Lung (tissue), 12 donors: ENCODE measurements around the gene SLC8B1. TPM values are rescaled to one million over a fixed set of nuclear protein-coding genes. Genes with fewer than 3 reads are reported as not detected.

Source experiments
- ATAC-seq: fragments of 200-7000 bp; cut with Tn5 transposase; one replicate; pipeline ENCODE4 v1.9.1; 2020; ENCODE audit warnings: moderate number of reproducible peaks; ENCODE audit not compliant: insufficient read depth, low FRiP score
- DNase-seq, 3 donors: peaks; one replicate each; pipeline ENCODE4 v3.0.0-alpha.2; 2013 to 2017
- H3K27ac ChIP-seq, 2 donors: one replicate each; pipeline ENCODE4 v1.5.1; 2013; ENCODE audit warnings: mild to moderate bottlenecking in 2 of 2, moderate library complexity in 2 of 2, control low read depth in 1 of 2, inconsistent platforms in 1 of 2, low read depth in 1 of 2, low read length in 1 of 2
- H3K27me3 ChIP-seq, 3 donors: one replicate each; pipeline ENCODE4 v1.5.1; 2013; ENCODE audit warnings: low read length in 2 of 3; ENCODE audit not compliant: control insufficient read depth in 3 of 3, insufficient read depth in 3 of 3
- H3K36me3 ChIP-seq, 4 donors: one replicate each; pipeline ENCODE4 v1.5.1; 2013; ENCODE audit warnings: low read length in 4 of 4, mild to moderate bottlenecking in 1 of 4, moderate library complexity in 1 of 4; ENCODE audit not compliant: control insufficient read depth in 4 of 4, insufficient read depth in 4 of 4
- H3K4me1 ChIP-seq, 5 donors: one replicate each; pipeline ENCODE4 v1.5.1; 2013; ENCODE audit warnings: low read length in 5 of 5, mild to moderate bottlenecking in 2 of 5, moderate library complexity in 1 of 5; ENCODE audit not compliant: control insufficient read depth in 5 of 5, insufficient read depth in 5 of 5
- H3K4me3 ChIP-seq: one replicate; pipeline ENCODE4 v1.5.1; 2013; ENCODE audit warnings: mild to moderate bottlenecking, control low read depth, moderate library complexity
- H3K9ac ChIP-seq, 2 donors: one replicate each; pipeline ENCODE4 v1.5.1; 2013; ENCODE audit warnings: low read length in 2 of 2, control low read depth in 1 of 2; ENCODE audit not compliant: insufficient read depth in 1 of 2
- H3K9me3 ChIP-seq, 4 donors: one replicate each; pipeline ENCODE4 v1.5.1; 2013; ENCODE audit warnings: low read length in 3 of 4, mild to moderate bottlenecking in 1 of 4, moderate library complexity in 1 of 4; ENCODE audit not compliant: control insufficient read depth in 4 of 4, insufficient read depth in 3 of 4
- CTCF ChIP-seq: IDR thresholded peaks from 2 replicates; pipeline ENCODE4 v1.5.1; 2012; ENCODE audit warnings: mild to moderate bottlenecking; ENCODE audit errors: control extremely low read depth, extremely low read depth
- WGBS, 2 donors: extraction: QIAGEN DNeasy Blood & Tissue Kit; methylation state at CpG; one replicate each; pipeline ENCODE4 v1.1.7; 2013; 5-methylcytosine and 5-hydroxymethylcytosine counted together
- polyA plus RNA-seq, 2 donors: library from polyadenylated mRNA; stranded (reverse); fragments of 200-250 nt; gene quantifications; one replicate each; pipeline ENCODE4 v1.2.1, GENCODE V29; 2013
- total RNA-seq, 2 donors: library from RNA; depleted of rRNA in 1 of 2; stranded (reverse); fragments of >200 nt in 1 of 2; gene quantifications; one replicate each; pipeline ENCODE4 v1.2.1, GENCODE V29; 2014 to 2021
- donor health status: control.
- donor health status: control.
- donor health status: Bipolar disorder and iron deficiency.
- donor health status: healthy.
- donor health status: DM: yes; HTN: yes; CAD: no.

SLC8B1 gene
- total and polyA plus RNA-seq, 4 donors = 21.8 to 44.8 (median 32.1) TPM

- no peak for TF ChIP-seq CTCF
- Histone ChIP-seq H3K4me3 (no peak overlapping the region), H3K36me3 (peaks cover 6 to 61% (median 20%) of the 10 kb centered on the region in 4 donors), H3K9ac (no peak overlapping the region), H3K27me3 (no peaks in the 10 kb centered on the region), H3K9me3 (no peaks in the 10 kb centered on the region), H3K27ac (no peak overlapping the region), H3K4me1 (peaks cover 0 to 1% (median 0%) of the 10 kb centered on the region in 5 donors)
- 96 to 99% methylated on average over 10 of the region's 10 CpGs for WGBS, 2 donors
- DNase-seq (no peak), ATAC-seq (no peak)
Measured at GRCh38 chr12:113293100-113293499, 41.8 kb downstream of the SLC8B1 start.

- Histone ChIP-seq H3K27ac (no peak overlapping the region), H3K4me3 (no peak overlapping the region), H3K9me3 (no peaks in the 10 kb centered on the region), H3K27me3 (no peaks in the 10 kb centered on the region), H3K4me1 (no peaks in the 10 kb centered on the region), H3K9ac (no peak overlapping the region), H3K36me3 (peaks cover 6 to 63% (median 20%) of the 10 kb centered on the region in 4 donors)
- DNase-seq (no peak), ATAC-seq (no peak)
- TF ChIP-seq CTCF = no peak
- WGBS, 2 donors = 89 to 94% methylated on average over 7 of the region's 7 CpGs
Measured at GRCh38 chr12:113292547-113292946, 42.4 kb downstream of the SLC8B1 start.

GRCh38 chr12:113292091-113292490 is 42.8 kb downstream of the SLC8B1 start:
- Histone ChIP-seq H3K4me3 (no peak overlapping the region), H3K9ac (no peak overlapping the region), H3K27ac (no peak overlapping the region), H3K36me3 (peaks cover 8 to 67% (median 20%) of the 10 kb centered on the region in 4 donors), H3K27me3 (no peaks in the 10 kb centered on the region), H3K4me1 (no peaks in the 10 kb centered on the region), H3K9me3 (no peaks in the 10 kb centered on the region)
- ATAC-seq (no peak), DNase-seq (no peak)
- WGBS, 2 donors = 85 to 89% methylated on average over 6 of the region's 6 CpGs
- TF ChIP-seq CTCF = no peak

GRCh38 chr12:113291586-113291985 is 43.3 kb downstream of the SLC8B1 start:
- Histone ChIP-seq H3K4me3 (no peak overlapping the region), H3K27me3 (no peaks in the 10 kb centered on the region), H3K9ac (no peak overlapping the region), H3K36me3 (peaks cover 9 to 69% (median 20%) of the 10 kb centered on the region in 4 donors), H3K4me1 (no peaks in the 10 kb centered on the region), H3K27ac (no peak overlapping the region), H3K9me3 (no peaks in the 10 kb centered on the region)
- 95% methylated on average over 16 to 17 of the region's 17 CpGs for WGBS, 2 donors
- no peak for TF ChIP-seq CTCF
- no peak for ATAC-seq
- DNase-seq = no peak
